GM23338 (cell line): ENCODE measurements around the gene NTN1.

Experiments
- CREB1 ChIP-seq: fragments of 250-450 bp; sonication (Bioruptor Pico); IDR thresholded peaks from 2 replicates; pipeline ENCODE4 v1.5.0; 2020; ENCODE audit warnings: low read depth, mild to moderate bottlenecking, moderate library complexity
- CTCF ChIP-seq, 2 experiments: fragments of 200-600 bp in 1 of 2; sonication (generic) in 1 of 2; conservative IDR thresholded peaks; 2 replicates each; pipeline versions ENCODE4 v1.5.1 to v1.6.1; 2016 to 2017; ENCODE audit warnings: antibody characterized with exemption in 2 of 2, low read depth in 2 of 2, mild to moderate bottlenecking in 2 of 2, moderate library complexity in 1 of 2
- EZH2 ChIP-seq: fragments of 200-600 bp; sonication (generic); IDR thresholded peaks from one replicate; pipeline ENCODE4 v1.8.0; 2017; ENCODE audit warnings: antibody characterized with exemption, mild to moderate bottlenecking, low read depth; ENCODE audit not compliant: unreplicated experiment
- EZH2phosphoT487 ChIP-seq: fragments of 200-600 bp; sonication (generic); IDR thresholded peaks from one replicate; pipeline ENCODE4 v1.8.1; 2018; ENCODE audit warnings: antibody characterized with exemption; ENCODE audit not compliant: unreplicated experiment
- JUNB ChIP-seq: IDR thresholded peaks from one replicate; pipeline ENCODE4 v1.6.1; 2016; ENCODE audit warnings: antibody characterized with exemption; ENCODE audit not compliant: unreplicated experiment
- NANOG ChIP-seq: IDR thresholded peaks from 2 replicates; pipeline ENCODE4 v1.6.1; 2016; ENCODE audit warnings: antibody characterized with exemption, borderline replicate concordance
- POLR2AphosphoS5 ChIP-seq: IDR thresholded peaks from 2 replicates; pipeline ENCODE4 v1.6.1; 2016; ENCODE audit warnings: antibody characterized with exemption, low read depth
- REST ChIP-seq: IDR thresholded peaks from one replicate; pipeline ENCODE4 v1.6.1; 2018; ENCODE audit warnings: antibody characterized with exemption; ENCODE audit not compliant: unreplicated experiment
- ZNF331 ChIP-seq: fragments of 250-450 bp; sonication (Bioruptor Pico); IDR thresholded peaks from 2 replicates; pipeline ENCODE4 v1.5.0; 2020; ENCODE audit warnings: low read depth, mild to moderate bottlenecking, moderate library complexity
- ZNF462 ChIP-seq: fragments of 250-450 bp; sonication (Bioruptor Pico); IDR thresholded peaks from 2 replicates; pipeline ENCODE4 v1.5.0; 2020; ENCODE audit warnings: mild to moderate bottlenecking, moderate library complexity

GRCh38 chr17:9167379-9167778 is 146.1 kb downstream of the NTN1 start:
- no peak for TF ChIP-seq EZH2phosphoT487
- TF ChIP-seq CREB1 (CRISPR knock-in tag): no peak
- no peak for TF ChIP-seq CTCF (conservative IDR thresholded peaks at IDR 0.05; ENCODE audit: low read depth in 2 of 2)
- no peak for TF ChIP-seq EZH2
- no peak for TF ChIP-seq POLR2AphosphoS5
- TF ChIP-seq REST: no peak
- no peak for TF ChIP-seq JUNB
- no peak for TF ChIP-seq ZNF331 (CRISPR knock-in tag)
- TF ChIP-seq NANOG: no peak
- TF ChIP-seq ZNF462: no peak
